ENCODE results near the gene ZNF222.
A peak's percentile ranks its signal among the peaks of the same experiment; 100 is the strongest.

ZNF222 gene

DNA sequence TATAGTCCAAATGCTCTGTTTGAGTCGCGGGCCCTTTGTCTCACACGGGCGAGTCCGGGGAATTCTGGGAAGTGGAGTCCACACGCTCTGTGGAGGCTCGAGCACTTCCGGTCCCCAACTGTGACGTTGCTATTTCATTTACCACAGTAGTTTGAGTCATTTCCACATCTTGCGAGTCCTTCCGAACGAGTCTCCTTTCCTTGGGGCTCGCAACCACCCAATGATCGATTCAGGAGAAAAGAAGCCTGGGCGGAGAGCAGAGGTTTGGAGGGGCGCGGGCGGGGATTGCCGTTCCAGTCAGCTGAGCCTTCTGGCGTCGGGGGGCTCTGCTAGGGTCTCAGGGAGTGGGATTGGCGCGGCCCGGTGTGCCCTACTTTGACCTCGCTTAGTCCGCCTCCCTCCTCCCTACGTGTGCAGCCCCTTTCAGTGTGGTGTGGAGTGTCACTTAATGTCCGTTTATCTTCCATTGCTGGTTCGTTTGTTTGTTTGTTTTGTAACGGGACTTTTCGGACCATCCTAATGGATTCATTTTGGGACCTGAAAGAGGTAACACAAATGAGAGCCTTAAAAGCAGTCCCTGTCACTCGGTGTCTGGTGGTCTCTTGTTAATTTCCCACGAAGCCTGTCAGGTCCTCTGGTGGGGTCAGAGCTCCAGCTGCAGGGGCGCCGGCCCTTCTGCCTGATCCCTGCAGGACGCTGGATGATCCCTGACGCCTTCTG is at the start of gene ZNF222:
Gene ZNF222 (plus strand): TSS at position 163 of the 720 bp plus-strand sequence. CDS start 58 bp downstream, at position 221.
- DNase-seq = peak; percentile 11 to 72

DNA sequence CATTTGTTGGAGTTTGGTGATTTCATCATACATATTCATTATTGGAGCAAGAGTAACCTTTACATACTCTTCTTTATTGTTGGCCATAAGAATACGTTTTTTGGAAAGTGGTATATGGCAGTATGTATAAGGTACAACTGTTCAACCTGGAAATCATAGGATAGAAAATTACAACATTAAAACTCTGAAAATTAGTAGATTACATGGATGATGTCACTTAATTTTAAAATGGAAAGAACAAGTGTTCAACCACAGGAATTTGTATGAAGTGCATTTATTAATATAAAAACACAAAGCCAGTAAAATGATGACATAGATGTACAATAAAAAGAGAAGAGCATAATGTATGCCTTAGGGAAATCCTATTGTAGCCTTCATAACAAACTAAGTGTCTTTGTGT is 48.4 kb upstream of the ZNF222 start:
- DNase-seq = no peak

DNA sequence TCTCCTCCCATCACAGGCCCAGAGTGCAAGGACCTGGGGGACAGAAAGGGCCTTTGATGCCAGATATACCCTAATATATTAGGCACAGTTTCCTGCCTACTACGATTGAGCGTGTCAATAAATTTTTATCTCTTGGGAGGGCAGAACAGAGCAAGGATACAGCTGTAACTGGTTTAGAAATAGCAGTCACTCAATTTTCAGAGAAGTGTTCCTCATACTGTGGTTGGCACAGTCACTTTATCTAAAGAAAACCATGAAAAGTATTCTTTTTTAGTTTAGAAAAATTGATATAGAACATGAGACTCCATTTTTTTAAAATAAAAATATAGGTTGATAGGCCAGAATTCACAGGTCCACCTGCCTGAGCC is 41.7 kb upstream of the ZNF222 start:
- no peak for DNase-seq

DNA sequence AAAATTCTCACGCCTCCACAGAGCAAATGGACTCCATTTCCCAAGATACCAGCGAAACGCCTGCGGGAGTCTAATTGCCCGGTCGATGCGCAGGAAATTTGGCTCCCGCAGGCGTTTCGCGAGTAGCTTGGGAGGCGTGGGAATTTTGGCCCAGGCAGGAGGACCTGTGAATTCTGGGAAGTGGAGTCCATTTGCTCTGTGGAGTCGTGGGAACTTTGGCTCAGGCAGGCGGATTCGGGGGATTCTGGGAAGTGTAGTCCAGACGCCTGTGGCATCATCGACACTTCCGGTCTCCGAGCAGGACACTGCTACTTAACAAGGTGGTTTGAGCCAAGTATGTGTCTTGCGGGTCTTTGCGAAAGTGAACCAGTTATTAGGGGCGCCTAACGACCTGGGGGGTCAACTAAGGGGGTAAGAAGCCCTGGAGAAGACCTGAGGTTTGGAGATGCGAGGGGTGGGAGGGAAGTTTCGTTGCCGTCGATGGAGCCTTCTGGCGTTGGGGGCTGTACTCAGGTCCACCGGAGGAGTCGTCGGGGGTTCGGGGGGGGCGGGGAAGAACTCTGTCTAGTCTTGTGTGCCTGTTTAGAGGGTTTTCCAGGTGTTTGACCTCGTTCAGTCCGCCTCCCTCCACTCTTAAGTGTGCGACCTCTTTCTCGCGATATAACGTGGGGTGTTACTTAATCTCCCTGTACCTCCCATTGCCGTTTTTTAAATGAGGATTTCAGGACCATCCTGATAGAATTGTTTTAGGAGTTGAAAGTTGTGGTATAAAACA is 41.1 kb upstream of the ZNF222 start, which contains the start of gene ZNF155:
Gene ZNF155 (plus strand): TSS at position 277 of the 775 bp plus-strand sequence. CDS start 4,356 bp downstream, outside the sequence.
- peak; percentile 56 to 94 for DNase-seq

DNA sequence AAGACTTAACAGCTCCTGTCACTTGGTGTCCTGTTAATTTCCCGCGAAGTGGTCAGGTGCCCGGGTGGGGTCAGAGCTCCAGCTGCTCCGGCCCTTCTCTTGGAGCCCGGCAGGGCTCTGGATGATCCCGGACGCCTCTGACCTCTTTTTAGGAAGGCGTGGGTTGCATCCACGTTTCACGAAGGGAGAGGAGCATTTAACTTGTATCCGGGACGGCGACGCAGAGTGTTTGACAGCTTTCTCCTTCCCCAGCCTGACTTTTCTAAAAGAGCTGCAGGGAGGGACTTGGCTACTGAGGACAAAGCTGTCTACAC is 40.5 kb upstream of the ZNF222 start:
- DNase-seq = no peak

DNA sequence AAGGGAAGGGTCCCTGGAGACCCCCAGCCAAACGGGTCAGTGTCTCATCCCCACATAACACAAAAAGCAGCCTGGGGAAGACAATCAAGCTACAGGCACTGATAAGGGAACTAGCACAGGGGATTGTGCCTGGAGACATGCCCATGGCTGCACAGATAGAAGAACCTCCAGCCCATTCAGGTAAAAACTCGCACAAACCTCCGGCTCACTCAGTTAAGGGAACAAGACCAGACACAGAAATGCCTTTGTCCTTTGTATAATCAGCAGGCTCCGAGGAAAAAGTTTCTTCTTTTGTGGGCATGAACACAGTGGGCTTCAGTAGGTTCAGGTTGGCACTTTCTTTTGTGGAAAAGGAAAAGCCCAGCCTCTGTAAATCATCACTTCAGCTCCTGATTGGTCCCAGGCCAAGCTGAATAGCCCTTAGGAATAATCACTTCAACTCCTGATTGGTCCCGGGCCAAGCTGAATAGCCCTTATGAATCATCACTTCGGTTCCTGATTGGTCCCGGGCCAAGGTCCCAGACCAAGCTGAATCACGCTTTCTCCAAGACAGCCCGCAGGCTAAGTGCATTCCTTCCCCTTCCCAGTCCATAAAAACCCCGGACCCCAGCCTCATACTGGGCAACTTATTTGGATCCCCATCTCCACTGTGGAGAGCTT is 27.4 kb upstream of the ZNF222 start:
- DNase-seq = no peak

DNA sequence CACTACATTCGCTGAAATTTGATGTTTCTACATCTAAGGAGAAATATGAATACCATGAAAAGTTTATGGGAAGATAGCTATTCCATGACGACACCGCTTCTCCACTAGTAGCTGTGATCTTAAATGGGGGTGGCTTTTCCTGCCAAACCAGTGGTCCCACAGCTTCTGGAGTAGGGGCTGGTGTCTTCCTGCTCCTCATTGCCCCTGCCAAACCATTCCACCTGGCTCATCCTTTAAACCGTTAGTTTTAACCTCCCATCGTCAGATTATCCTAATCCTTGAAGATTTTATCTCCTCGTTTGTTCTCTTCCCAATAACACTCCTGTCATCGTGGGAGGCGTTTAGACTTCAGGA is 23.0 kb upstream of the ZNF222 start:
- no peak for DNase-seq

DNA sequence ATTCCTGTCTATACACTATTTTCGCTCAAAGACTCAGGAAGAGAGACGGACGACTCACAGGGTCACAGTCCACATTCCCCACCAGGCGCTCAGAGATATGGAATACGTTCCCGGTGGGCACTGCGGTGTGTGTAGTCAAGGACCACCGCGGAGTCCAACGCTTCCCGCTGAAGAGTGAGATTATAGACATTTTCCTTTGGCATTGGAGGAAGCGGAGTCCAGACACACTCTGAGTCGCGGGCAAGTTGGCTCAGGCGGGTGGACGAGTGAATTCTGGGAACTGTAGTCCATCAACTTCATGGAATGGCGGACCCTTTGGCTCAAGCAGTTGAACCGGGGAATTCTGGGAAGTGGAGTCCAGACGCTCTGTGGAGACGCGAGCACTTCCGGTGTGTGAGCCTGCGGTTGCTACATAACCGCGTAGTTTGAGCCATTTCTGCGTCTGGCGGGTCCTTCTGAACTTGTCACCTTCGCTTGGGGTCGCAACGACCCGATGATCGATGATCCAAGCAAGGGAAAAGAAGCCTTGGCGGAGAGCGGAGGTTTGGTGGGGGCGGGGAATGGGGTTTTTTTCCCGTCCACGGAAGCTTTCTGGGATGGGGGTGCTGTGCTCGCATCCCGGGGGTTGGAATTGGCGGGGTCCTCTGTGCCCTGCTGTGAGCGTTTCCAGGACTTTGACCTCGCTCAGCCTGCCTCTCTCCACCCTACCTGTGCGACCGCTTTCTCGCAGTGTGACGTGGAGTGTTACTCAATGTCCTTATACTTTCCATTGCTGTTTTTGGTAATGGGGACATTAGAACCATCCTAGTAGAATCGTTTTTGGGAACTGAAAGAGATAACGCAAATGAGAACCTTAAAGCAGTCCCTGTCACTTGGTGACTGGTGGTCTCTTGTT is 22.4 kb upstream of the ZNF222 start, which contains the start of gene ZNF230:
Gene ZNF230 (plus strand): TSS at position 392 of the 895 bp plus-strand sequence. CDS start 4,122 bp downstream, outside the sequence.
- DNase-seq = peak; percentile 80 to 96

DNA sequence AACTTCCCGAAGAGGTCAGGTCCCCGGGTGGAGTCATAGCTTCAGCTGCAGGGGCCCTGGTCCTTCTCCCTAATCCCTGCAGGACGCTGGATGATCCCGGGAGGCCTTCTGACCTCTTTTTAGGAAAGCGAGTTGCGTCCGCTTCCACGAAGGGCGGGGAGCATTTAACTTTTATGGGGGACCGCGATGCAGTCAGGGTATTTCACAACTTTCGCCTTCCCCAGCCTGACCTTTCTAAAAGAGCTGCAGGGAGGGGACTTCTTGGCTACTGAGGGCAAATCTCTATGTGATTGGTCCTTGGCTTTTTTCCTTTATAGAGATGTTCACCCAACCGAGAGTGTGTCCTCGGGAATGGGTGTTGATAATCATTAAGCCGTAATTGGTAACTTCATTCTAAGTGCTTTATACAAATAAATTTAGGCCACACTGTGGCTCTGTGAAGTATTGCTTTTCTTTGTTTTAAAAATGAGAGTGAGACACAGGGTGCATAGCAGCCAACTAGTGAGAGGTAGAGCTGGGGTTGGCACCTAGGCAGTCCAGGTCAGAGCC is 21.6 kb upstream of the ZNF222 start:
- DNase-seq = no peak

DNA sequence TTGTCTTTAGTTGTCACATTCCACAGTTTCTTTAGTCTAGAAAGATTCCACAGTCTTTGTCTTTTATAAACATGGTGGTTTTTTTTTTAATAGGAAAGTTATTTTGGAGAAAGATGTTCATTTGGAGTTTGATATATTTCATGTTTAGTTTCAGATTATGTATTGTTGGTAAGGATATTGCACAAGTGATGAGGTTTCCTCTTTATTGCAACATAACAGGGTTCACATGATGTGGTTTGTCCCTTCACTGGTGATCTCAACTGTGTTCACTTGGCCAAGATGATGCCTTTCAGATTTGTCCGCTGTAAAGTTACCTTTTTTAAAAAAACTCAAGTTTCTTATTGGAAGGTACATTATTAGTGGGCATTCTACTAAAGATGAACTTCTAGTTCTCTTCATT is 19.2 kb upstream of the ZNF222 start:
- no peak for DNase-seq

DNA sequence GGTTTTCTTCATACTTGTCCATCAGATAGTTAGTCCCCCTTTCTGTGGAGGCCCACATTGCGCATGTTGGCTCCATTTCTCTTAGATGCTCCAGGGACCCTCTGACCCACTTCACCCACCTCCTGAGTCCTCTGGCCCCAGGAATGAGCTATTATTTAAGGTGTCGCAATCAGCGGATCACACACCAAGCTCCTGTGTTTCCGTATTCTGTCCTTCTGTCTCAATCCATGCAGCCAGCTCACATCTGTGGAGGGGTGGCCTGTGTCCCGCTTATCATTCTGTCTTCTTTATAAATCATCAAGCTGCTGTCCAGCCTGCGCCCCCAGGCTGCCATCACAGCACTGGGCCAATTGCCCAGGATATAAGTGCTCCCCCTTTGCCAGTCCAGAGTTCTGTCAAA is 17.7 kb upstream of the ZNF222 start:
- no peak for DNase-seq

DNA sequence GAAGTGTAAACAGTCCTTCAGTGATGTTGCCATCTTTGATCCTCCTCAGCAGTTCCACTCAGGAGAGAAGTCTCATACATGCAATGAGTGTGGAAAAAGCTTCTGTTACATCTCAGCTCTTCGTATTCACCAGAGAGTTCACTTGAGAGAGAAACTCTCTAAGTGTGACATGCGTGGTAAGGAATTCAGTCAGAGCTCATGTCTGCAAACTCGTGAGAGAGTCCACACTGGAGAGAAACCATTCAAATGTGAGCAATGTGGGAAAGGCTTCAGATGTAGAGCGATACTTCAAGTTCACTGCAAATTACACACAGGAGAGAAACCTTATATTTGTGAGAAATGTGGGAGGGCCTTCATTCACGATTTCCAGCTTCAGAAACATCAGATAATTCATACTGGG is 14.7 kb upstream of the ZNF222 start:
- DNase-seq = no peak

DNA sequence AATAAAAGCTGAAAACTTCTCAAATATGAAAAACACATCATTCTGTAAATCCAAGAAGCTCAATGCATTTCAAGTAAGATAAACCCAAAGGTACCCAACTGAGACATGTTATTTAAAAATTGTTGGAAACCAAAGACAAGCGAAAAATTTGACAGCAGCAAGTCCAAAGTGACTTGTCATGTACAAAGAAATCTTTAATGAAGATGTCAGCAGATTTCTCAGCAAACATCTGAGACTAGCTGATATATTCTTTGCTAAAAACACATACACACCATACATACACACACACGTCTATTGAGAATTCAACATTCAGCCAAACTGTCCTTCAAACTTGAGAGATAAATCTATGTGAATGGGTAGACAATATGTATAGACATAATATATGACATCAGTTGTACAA is 5.7 kb upstream of the ZNF222 start:
- DNase-seq = no peak

DNA sequence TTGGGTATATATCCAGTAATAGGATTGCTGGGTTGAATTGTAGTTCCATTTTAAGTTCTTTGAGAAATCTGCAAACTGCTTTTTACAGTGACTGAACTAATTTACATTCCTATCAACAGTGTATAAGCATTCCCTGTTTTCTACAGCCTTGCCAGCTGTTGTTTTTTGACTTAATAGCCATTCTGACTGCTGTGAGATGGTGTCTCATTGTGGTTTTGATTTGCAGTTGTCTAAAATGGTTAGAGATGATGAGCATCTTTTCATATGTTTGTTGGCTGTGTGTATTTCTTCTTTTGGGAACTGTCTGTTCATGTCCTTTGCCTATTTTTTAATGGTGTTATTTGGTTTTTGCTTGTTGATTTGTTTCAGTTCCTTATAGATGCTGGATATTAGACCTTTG is 4.0 kb upstream of the ZNF222 start:
- DNase-seq = no peak

DNA sequence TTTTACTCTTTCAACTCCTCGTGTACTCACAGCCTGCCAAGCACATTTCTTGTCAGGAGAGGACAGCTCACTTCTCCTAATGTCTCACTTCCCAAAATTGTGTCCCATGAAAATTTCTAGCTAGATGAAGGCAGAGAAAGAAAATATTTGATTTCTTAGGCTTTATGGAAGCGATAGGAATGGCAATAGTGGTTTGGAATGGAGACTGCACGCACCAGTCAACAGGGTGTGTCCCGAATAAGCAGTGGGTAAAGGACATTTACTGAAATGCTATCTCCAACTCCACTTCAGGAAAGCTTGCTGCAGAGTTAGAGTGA is 321 bp upstream of the ZNF222 start:
- no peak for DNase-seq

DNA sequence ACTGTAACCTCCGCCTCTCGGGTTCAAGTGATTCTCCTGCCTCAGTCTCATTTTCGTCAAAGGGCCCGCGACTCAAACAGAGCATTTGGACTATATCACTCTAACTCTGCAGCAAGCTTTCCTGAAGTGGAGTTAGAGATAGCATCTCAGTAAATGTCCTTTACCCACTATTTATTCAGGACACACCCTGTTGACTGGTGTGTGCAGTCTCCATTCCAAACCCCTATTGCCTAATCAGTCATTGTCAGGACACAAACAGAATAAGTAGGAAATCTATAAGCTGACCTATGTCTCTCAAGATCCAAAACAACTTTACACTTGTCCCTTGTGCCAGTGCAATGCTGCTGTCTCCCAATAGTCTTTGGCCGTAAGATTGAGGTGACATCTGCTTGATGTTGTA is 1.4 kb downstream of the ZNF222 start:
- DNase-seq = no peak

DNA sequence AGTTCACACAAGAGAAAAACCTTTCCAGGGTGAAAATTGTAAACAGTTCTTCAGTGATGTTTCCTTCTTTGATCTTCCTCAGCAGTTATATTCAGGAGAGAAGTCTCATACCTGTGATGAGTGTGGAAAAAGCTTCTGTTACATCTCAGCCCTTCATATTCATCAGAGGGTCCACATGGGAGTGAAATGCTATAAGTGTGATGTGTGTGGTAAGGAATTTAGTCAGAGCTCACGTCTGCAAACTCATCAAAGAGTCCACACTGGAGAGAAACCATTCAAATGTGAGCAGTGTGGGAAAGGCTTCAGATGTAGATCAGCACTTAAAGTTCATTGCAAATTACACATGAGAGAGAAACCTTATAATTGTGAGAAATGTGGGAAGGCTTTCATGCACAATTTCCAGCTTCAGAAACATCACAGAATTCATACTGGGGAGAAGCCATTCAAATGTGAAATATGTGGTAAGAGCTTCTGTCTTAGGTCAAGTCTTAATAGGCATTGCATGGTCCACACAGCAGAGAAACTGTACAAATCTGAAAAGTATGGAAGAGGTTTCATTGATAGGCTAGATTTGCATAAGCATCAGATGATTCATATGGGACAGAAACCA is 6.9 kb downstream of the ZNF222 start:
- no peak for DNase-seq

DNA sequence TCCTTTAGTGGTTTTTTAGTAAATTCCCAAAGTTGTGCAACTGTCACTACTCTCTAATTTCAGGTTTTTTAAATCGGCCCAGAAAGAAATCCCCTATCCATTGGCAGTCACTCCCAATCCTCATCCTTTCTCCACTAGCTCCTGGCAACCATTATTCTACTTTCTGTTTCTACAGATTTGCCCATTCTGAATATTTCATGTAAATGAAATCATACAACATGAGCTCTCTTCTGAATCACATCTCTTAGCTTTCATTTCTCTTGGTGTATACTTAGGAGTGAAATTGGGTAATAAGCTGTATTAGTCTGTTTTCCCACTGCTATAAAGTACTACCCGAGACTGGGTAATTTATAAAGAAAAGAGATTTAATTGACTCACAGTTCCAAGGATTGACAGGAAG is 17.0 kb downstream of the ZNF222 start:
- DNase-seq = no peak

DNA sequence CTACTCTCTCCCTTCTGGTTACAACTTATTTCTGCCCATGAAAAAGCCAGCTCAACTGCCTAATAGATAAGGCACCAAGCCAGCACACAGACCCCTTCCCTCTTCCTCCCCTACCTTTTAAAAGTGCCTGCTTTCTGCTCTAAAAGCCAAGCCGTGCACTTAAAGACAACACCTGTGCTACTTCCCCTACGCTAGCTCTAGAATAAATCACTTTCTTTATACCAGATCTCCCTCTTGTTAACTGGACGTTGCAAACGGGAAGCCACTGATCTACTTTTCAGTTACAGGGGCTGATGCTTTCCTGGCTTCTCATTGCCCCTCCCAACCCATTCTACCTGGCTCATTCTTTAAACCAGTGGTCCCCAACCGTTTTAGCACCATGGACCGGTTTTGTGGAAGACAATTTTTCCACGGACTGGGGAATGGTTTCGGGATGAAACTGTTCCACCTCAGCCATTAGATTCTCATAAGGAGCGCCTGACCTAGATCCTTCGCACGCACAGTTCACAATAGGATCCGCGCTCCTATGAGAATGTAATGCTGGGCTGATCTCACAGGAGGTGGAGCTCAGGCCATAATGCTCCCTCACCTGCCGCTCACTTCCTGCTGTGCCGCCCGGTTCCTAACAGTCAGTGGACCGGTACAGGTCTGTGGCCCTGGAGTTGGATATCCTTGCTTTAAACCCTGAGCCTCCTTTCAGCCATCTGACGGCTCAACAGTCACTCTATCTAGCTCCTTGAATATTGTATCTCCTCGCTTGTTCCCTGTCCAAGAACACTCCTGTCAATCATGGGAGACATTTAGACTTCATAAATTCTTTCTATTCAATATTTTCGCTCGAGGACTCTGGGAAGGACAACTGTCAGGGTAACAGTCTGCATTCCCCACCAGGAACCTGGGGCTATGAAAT is 25.8 kb downstream of the ZNF222 start:
- no peak for DNase-seq

DNA sequence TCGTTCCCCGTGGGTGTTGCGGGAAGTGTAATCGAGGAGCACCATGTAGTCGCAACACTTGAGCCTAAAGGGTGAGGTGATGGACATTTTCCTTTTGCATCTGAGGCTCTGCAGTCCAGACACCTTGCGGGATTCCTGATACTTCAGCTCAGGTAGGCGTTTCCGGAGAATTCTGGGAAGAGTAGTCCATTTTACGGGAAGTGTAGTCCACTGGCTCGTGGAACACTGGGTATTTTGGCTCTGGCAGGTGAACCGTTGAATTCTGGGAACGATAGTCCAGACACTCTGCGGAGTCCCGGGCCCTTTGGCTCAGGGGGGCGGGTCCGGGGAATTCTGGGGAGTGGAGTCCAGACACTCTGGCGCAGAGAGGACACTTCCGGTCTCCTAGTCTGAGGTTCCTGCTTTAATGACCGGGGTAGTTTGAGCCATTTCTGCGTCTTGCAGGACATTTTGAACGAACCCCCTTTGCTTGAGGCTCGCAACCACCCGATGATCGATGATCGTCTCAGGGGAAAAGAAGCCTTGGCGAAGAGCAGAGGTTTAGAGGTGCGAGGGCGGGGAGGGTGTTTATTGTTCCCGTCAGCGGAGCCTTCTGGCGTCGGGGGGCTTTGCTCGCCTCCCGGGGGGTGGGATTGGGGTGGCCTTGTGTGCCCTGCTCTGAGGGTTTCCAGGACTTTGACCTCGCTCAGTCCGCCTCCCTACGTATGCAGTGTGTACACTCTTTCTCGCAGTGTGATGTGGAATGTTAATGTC is 26.6 kb downstream of the ZNF222 start, which contains the start of gene ZNF223:
Gene ZNF223 (plus strand): TSS at position 387 of the 753 bp plus-strand sequence. CDS start 3,141 bp downstream, outside the sequence.
- peak; percentile 88 to 98 for DNase-seq
